Neural crest cell (in vitro differentiated cells): ENCODE measurements around the gene HOXC9. TPM values are rescaled to one million over a fixed set of nuclear protein-coding genes. Genes with fewer than 3 reads are reported as not detected.

Experiments
- DNase-seq: peaks from one replicate; pipeline ENCODE4 v3.0.0; 2021; ENCODE audit warnings: low read depth, mixed read lengths, low spot score
- H3K27ac Mint-ChIP-seq: one replicate; pipeline ENCODE4 v1.8.0; 2021; ENCODE audit warnings: mild to moderate bottlenecking, mixed read lengths; ENCODE audit not compliant: unreplicated experiment
- H3K27me3 Mint-ChIP-seq: 2 replicates; pipeline ENCODE4 v1.8.0; 2021; ENCODE audit warnings: low read depth, mild to moderate bottlenecking, mixed read lengths
- H3K36me3 Mint-ChIP-seq: 2 replicates; pipeline ENCODE4 v1.8.0; 2021; ENCODE audit warnings: low read depth, mild to moderate bottlenecking, mixed read lengths
- H3K4me1 Mint-ChIP-seq: 2 replicates; pipeline ENCODE4 v1.8.0; 2021; ENCODE audit warnings: mixed read lengths
- H3K4me3 Mint-ChIP-seq: one replicate; pipeline ENCODE4 v1.8.0; 2021; ENCODE audit warnings: mild to moderate bottlenecking, mixed read lengths
- H3K9me3 Mint-ChIP-seq: 2 replicates; pipeline ENCODE4 v1.8.0; 2021; ENCODE audit warnings: mixed read lengths
- long read RNA-seq: library from polyadenylated mRNA; unstranded; transcript quantifications from one replicate; pipeline ENCODE4 v2.0.0, GENCODE V29; 2020
- total RNA-seq: library from RNA; stranded (reverse); gene quantifications from 2 replicates; pipeline ENCODE4 v1.2.1, GENCODE V29; 2021
- TF ChIP-seq, protein P1 (sequence below): fragments of 200-600 bp; sonication (generic); conservative IDR thresholded peaks from 2 replicates; pipeline ENCODE4 v1.5.0; 2021; ENCODE audit warnings: antibody characterized with exemption, mild to moderate bottlenecking

The HOXC9 gene
- total RNA-seq = 5.6 and 6.3 TPM in 2 replicates
- long read RNA-seq, partial matches to known transcripts = 0 of 1 reads
- long read RNA-seq, other reads (novel, unspliced or antisense) = 0 of 1 reads

DNA sequence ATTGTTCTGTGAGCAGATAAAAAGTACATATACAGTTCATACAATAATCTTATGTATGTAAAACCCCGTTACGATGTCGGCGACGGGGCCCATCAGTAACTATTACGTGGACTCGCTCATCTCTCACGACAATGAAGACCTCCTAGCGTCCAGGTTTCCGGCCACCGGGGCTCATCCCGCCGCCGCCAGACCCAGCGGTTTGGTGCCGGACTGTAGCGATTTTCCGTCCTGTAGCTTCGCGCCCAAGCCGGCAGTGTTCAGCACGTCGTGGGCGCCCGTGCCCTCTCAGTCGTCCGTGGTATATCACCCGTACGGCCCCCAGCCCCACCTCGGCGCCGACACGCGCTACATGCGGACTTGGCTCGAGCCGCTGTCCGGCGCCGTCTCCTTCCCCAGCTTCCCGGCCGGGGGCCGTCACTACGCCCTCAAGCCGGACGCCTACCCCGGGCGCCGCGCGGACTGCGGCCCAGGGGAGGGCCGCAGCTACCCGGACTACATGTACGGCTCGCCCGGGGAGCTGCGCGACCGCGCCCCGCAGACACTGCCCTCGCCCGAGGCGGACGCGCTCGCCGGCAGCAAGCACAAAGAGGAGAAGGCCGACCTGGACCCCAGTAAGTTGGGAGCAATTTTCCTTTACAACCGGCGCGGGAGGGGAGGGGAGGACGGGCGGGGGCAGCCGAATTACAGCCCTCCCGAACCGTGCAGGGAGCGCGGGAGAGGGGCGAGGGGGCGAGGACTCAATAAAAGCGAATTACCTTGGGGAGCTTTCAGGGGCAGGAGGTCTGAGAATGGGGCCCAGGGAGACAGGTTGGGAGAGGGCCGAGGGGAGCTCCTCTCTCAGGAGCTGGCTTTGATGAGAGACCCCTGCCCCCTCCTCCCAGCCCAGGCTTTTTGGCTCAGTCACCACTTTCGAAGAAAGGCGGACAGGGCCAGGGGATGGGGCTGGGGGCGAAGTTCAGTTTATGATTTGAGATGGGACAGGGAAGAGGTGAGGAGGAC, at the start of gene HOXC9:
Gene HOXC9, plus strand, starts transcription at position 46 of the 999 bp plus-strand sequence. Its CDS starts 28 bp downstream, at position 74.
- Mint-ChIP-seq H3K9me3 (no peaks in the 10 kb centered on the region), H3K4me1 (peaks cover 15% of the 10 kb centered on the region), H3K27ac (no peak within 1 kb of the TSS), H3K4me3 (peak within 1 kb of the TSS; percentile 85), H3K27me3 (peaks cover 100% of the 10 kb centered on the region), H3K36me3 (peaks cover 3% of the 10 kb centered on the region)
- no peak for DNase-seq
- TF ChIP-seq, protein P1, sequence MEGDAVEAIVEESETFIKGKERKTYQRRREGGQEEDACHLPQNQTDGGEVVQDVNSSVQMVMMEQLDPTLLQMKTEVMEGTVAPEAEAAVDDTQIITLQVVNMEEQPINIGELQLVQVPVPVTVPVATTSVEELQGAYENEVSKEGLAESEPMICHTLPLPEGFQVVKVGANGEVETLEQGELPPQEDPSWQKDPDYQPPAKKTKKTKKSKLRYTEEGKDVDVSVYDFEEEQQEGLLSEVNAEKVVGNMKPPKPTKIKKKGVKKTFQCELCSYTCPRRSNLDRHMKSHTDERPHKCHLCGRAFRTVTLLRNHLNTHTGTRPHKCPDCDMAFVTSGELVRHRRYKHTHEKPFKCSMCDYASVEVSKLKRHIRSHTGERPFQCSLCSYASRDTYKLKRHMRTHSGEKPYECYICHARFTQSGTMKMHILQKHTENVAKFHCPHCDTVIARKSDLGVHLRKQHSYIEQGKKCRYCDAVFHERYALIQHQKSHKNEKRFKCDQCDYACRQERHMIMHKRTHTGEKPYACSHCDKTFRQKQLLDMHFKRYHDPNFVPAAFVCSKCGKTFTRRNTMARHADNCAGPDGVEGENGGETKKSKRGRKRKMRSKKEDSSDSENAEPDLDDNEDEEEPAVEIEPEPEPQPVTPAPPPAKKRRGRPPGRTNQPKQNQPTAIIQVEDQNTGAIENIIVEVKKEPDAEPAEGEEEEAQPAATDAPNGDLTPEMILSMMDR = no peak

DNA sequence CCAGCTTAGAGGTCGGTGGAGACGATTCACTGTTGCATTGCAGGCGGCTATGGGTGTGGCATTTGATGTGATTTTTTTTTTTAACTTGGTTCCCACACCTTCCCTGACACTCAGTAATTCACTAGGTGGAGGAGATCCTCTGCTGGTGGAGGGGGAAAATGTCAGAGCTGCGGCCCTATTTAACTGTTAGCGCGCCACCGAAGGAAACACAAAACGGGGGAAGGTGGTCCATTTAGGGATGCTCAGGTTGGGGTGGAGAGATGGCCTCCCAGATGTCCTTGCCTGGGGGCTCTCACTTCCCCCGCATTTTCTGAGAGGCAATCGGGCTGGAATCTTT, 49.6 kb upstream of the HOXC9 start:
- Mint-ChIP-seq H3K27me3 (peaks cover 99% of the 10 kb centered on the region), H3K4me1 (no peaks in the 10 kb centered on the region), H3K36me3 (peaks cover 4% of the 10 kb centered on the region), H3K27ac (no peak overlapping the region), H3K9me3 (no peaks in the 10 kb centered on the region), H3K4me3 (no peak overlapping the region)
- TF ChIP-seq, protein P1 = no peak
- no peak for DNase-seq

DNA sequence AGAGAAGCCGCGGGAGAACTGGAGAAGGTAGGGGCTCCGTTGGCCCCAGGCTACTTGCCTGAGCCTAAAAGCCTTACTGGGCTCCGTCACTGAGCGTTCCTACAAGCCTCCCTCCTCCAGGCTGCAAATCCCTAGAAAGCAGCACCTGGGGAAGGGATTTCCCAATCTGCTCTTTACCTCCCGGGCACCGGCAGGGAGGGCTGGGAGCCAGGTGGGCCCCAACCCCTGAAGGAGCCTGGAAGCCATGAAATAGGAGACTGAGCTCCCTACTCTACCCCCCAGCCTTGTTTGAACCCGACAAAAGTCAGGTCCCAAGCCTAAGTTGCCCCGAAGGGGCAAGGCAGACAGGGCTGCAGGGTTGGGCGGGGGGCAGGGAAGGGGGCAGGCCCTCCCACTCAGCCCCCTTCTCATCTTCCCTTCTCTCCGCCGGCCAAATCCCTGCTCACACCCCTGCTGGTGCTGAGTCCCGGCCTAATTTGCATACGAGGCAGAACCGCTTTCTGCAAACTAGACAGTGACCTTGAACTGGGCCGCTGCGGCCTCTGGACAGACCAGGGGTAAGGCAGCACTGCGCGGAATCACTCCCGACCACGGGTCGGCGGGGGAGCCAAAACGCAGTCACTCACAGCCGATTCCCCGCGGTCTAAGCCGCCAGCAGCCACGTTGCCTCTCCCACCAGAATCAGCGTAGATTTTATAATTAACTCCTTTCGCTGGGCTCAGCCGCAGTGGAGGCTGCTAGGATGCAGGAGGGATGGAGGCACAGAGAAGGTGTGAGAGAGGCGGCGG, 49.0 kb upstream of the HOXC9 start:
- DNase-seq = no peak
- H3K27ac Mint-ChIP-seq = no peak overlapping the region
- H3K4me1 Mint-ChIP-seq = no peaks in the 10 kb centered on the region

DNA sequence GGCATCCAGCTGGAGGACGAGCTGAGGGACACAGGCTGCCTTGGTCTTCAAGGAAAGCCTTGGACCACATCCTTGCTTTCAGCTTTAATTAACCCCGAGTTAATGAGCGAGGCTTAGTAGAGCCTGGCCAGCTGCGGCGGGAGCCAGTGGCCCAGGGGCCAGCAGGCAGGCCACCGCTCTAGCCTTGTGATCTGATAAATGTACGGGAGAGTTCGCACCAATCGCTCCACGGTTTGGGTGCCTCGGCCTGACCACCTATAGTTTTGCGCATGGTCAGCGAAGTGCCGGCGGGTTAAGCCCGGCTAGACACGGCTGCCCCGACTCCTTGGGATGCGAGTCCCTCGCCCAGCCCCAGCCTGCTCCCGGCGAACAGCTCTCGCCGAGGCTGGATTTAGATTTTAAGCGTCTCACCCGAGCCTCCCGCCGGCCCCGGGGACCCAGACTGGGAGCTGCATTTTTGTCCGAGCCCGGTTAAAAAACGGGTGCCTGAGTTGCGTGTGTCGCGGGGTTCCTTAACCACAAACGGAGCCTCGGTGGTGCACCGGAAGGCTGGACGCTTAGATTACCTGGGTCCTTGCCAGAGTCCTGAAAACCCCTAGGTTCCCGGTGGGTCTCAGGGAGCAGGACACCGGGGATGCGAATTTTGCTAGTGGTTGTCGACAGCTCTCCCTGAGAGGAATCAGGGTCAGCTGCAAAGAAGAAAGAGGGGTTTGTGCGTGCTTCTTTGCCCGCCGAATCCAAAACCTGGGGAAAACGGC, 48.2 kb upstream of the HOXC9 start:
- Mint-ChIP-seq H3K4me1 (no peaks in the 10 kb centered on the region), H3K9me3 (no peaks in the 10 kb centered on the region), H3K36me3 (peaks cover 4% of the 10 kb centered on the region), H3K27ac (no peak overlapping the region), H3K27me3 (peaks cover 99% of the 10 kb centered on the region), H3K4me3 (no peak overlapping the region)
- TF ChIP-seq, protein P1 = no peak
- DNase-seq = no peak

More for the DNA sequence above, 49.0 kb upstream of the HOXC9 start:
- TF ChIP-seq, protein P1 = no peak
- Mint-ChIP-seq H3K27me3 (peaks cover 99% of the 10 kb centered on the region), H3K4me3 (no peak overlapping the region), H3K9me3 (no peaks in the 10 kb centered on the region), H3K36me3 (peaks cover 4% of the 10 kb centered on the region)

DNA sequence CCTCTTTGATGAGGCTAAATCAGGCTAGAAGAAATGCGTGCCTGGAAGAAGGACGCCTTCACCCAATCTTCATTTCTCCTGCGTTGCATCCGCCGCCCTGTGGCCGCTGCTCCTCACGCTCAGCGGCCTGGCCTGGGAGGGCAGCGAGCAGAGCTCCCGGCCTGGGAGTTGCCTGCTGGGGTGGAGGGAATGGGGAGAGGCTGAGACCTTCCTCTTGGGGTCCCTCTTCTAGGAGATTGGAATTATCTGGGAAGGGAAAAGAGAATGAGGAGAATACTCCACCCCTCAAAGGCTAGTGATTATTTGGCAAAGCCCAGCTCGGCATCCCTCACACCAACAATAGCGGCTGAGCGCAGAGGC, 47.6 kb upstream of the HOXC9 start:
- DNase-seq = no peak
- TF ChIP-seq, protein P1 = no peak

More for the DNA sequence above, 47.6 kb upstream of the HOXC9 start:
- Mint-ChIP-seq H3K4me1 (no peaks in the 10 kb centered on the region), H3K36me3 (peaks cover 4% of the 10 kb centered on the region), H3K4me3 (no peak overlapping the region), H3K27me3 (peaks cover 99% of the 10 kb centered on the region), H3K9me3 (no peaks in the 10 kb centered on the region), H3K27ac (no peak overlapping the region)
